ENCODE results near the gene GPBP1.
"Not testable (repeated sequence)": the region's sequence is repeated elsewhere in the genome, so short reads cannot be mapped to it uniquely, and the experiment has no call there.

GPBP1 gene

DNA sequence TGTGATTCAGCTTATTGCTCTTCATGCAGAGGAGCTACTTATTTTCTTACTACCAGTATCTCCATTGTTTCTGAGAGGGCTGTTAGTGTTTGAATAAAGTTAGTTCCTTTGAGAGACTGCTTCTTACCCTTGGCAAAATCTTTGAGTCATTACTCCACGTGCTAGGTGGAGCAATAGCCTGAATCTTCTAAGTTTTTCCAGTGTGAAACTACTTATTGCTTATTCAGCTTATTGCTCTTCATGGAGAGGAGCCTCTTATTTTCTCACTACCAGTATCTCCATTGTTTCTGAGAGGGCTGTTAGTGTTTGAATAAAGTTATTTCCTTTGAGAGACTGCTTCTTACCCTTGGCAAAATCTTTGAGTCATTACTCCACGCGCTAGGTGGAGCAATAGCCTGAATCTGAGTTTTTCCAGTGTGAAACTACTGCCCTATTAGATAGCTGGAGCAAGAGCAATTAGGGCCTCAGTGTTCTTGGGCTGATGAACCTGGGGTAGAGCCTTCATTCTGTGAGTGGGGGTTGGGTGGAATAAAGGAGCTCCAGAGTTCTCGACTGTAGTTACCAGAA, 41.9 kb downstream of the GPBP1 start:
- DNase-seq: no peak

DNA sequence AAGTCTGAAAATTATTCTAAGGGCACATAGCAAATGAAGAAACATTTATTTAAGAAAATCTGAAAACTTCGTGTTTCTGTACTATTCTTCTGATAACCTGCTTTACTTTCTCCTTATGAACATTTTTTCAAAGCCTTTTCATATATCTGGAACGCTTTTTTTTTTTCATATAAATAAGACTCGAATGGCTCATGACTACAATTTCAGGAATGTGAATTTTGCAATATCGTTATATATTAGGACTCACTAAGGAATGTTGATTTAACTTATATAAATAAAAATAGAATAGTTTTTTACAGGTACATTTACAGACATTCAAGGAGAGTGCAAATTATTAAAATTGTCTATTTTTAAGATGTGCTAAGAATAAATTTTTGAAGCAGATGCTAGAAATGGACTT, 42.9 kb downstream of the GPBP1 start:
- DNase-seq: no peak

DNA sequence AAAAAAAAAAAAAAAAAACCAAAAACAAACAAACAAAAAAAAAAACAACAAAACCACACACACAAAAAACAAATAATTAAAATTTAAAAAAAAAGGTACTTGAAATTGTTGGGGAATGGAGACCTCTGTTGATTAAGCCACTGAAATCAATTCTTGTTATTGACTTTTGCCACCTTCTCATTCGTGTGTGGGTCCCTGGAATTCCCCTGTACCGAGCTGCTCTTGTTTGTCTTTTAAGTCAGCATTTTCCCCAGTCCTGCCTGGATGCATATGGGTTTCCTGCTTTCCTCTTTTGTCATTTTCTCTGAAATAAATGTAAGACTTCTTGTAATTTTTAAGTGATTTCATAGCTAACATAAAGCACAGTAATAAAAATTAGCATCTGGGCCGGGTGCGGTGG, 45.5 kb downstream of the GPBP1 start:
- no peak for DNase-seq

DNA sequence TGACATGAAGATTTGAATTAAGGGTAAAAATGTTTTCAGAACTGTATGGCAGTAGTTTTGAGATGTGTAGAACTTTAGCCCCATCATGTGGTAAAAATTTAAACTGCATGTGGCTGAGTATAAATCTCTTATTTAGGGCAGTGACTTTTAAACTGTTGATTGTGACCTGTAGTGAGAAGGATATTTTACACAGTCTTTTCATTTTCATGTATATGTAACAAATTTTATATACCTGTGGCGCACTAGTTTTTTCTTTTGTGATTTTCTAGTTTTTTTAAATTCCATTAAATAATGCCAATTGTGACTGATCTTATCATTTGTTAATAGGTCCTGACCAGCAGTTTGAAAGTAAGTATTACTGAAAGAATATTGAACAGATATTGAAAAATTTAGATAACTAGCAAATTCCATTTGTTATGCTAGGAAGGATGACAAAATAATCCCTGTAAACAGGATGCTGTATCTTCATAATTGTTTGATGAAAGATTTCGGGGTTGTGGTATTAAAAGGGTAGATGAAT, 47.2 kb downstream of the GPBP1 start:
- peak; percentile 18 for DNase-seq

DNA sequence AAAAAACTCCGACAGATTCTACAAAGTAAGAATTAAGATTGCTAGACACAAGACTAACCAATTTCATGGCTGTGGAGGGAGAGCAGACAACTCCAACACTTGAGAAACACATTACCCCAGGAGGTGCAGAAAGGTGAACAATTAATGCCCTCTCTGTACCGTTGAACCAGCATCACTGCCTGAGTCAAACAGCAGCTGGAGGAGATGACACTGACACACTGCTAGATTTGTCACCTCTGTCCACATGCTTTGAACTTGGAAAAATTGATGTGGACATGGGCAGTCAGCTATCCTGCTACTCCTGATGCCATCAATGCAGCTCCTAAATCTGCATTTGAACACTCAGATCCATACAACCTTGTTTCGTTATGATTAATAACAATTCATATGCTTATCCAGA, 51.7 kb downstream of the GPBP1 start:
- no peak for DNase-seq

DNA sequence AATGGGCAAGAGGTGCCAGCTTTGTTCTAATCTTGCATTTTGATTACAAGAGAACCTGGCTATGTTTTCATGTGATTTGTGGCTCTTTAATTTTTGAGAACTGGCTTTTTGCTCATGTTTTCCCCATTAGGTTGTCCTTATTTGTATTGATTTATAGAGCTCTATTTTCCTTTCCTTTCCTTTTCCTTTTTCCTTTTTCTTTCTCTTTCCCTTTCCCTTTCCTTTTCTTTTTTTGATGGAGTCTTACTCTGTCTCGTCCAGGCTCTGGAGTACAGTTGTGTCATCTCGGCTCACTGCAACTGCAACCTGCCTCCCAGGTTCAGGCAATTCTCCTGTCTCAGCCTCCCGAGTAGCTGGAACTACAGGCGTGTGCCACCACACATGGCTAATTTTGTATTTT, 55.5 kb downstream of the GPBP1 start:
- no peak for DNase-seq

DNA sequence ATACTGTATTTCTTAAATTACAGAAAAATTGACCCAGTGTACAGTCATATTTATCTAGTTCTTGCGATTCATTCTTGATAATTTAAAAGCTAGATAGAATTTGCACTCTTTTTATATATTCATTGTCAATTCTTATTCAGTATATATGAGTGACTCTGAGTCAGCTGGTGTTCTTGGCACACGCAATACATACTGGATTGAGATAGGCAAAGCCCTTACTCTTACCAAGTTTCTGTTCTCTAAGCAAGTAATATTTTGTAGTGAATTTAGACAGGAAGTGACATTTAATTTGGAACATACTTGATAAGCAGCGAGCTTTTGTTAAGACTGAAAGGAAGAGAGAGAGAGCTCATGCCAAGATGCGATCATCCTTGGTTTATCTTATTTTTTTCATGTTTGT, 57.7 kb downstream of the GPBP1 start:
- no peak for DNase-seq

DNA sequence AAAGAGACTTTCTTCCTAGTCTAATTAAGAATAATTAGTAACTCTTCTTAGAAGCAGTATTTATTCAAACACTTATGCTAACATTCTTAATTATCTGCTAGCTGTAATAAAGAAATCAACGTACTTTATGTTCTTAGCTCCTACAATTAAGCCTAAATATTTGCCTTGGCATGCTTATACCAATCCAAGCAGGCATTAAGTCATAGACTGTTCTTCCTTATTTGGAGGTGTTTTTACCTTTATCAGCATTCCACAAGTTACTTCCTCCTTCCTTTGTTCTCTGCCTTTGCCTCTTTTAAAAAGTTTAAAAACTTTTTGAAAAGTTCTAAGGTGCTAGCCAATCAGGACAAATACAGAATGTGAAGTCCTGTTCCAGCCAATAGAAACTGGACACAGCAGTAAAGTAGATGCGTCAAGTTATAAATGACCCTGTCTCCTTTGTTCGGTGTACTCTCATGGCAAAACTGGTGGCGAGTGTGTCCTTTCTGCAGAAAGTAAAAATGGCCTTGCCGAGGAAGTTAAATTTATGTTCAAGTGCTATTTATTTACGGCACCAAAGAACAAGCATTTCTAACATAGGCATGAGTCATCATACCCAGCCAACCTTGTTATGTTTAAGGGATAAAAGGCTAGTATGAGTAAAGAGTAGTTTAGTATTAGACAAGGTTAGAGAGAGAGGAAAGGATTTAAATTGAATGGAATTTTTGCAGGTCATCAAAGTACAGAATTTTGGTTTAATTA, 58.6 kb downstream of the GPBP1 start:
- DNase-seq: no peak

DNA sequence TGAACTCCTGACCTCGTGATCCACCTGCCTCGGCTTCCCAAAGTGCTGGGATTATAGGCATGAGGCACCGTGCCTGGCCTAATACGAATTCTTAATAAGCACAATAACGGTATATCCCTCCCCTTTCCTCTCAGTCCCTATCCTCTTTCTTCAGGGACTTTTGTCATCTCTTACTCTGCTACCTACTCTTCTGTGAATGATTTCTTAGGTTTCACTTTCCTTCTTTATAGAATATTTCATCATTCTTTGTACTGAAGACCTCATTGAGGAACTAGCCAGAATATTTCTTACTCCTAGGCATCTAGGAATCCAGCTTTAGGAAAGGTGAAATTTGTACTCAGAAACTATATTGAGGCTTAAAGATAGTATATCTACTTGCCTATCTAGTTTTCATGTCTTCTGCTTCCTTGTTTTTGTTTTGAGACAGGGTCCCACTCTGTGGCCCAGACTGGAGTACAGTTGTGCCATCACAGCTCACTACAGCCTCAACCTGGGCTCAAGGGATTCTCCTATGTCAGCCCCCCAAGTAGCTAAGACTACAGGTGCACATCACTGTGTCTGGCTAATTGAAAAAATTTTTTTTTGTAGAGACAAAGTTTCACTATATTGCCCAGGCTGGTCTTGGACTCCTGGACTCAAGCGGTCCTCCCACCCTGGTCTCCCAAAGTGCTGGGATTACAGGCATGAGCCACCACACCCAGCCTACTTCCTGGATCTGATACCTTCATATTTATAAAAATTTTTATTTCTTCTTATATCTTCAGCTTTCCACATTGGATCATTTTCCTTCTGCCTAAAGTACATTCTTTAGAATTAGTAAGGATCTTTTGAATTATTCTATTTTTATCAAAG, 69.7 kb downstream of the GPBP1 start:
- DNase-seq: no peak

DNA sequence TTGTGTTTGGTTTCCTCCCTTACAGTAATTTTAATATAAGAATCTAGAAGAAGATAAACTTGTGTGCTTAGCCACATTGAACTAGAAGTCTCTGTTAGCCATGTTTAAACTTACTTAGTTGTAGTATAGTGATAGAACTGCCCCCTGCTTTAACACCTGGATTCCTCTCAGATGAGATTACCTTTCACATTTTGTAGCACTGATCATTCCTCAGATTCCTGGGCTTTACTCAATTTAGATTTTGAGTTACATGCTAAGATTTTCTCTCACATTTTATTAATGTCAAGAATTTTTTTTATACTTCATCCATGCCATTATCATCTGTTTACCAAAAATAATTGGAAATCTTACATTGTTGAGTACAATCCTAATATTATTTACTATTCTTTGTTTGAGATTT, 70.5 kb downstream of the GPBP1 start:
- DNase-seq: no peak

DNA sequence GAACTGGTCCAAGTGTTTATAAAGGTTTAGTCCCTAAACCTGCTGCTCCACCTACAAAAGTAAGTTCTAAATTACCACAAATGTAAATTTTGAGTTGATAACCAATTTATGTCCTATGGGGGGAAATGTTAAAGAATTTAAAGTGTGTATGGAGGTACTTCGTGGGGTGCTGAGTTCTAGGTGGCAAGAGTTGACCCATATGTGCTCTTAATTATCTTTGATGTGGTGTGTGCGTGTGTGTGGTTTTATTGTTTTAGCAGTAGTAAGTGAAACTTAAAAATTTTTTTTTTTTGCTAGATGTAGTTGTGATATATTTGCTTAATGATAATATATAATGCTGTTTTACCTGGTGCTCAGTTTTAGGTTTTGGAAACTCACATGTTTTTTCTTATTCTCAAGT, 72.6 kb downstream of the GPBP1 start:
- DNase-seq: no peak

DNA sequence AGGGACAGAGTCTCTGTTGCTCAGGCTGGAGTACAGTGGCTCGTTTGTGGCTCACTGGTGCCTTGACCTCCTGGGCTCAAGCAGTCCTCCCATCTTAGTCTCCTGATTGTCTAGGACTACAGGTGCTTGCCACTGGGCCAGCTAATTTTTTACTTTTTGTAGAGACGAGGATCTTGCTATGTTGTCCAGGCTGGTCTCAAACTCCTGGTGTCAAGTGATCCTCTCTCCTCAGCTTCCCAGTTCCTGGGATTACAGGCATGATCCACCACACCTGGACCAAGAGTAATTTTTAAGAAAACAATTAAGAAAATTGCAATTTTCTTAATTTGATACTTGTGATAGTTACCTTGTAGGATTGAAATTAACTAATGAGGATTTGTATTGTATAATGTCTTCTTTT, 73.9 kb downstream of the GPBP1 start:
- DNase-seq: no peak

DNA sequence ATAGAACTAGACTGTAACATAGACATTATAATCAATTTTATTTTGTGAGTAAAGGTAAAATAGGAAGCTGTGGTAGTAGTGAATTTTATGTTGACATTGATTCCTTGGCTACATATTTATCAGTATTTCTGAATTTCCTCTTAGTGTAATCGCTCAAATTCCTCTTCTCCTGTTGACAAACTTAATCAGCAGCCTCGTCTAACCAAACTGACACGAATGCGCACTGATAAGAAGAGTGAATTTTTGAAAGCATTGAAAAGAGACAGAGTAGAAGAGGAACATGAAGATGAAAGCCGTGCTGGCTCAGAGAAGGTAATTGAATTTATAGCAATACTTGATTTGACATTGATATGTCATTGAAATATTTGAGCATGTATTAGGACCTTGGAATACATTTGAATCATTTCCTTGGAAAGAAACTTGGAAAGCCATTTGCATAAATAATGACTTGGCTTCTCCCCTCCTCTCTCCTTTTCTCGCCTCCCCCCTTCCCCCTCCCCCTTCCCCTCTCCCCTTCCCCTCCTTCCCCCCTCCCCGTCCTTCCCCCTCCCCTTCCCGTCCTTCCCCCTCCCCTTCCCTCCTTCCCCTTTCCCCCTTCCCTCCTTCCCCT, 75.5 kb downstream of the GPBP1 start:
- DNase-seq: no peak

DNA sequence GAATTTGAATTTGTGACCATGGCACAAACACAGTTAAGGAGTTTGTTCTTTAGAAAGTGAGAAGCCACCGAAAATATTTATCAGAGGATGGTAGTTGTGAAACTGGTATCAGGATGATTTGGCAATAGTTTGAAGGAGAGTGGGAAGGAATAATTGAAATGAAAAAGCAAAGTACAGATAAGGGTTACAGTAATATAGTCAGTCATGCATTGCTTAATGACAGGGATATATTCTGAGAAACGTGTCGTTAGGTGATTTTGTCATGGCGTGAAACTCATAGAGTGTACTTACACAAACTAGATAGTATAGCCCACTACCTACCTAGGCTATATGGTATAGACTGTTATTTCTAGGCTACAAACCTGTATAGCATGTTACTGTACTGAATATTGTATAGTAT, 84.2 kb downstream of the GPBP1 start:
- no peak for DNase-seq

DNA sequence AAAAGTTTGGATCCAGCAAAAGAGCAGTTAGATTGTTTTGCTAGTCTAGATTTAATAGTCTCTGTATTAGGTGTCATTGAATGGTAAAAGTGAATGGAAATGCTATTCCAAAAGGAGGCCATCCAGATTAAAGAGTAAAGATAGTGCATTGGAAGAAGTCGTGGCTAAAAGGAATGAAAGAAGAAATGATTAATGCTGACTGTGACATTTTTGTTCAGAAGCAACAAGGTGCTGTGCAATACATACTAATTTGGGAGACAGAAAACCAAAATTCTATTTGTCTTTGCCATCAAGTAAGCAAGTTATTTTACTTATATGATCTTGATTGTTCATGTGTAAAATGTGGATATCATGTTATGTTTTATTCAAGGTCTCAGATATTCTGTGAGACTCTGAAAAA, 85.1 kb downstream of the GPBP1 start:
- DNase-seq: no peak

DNA sequence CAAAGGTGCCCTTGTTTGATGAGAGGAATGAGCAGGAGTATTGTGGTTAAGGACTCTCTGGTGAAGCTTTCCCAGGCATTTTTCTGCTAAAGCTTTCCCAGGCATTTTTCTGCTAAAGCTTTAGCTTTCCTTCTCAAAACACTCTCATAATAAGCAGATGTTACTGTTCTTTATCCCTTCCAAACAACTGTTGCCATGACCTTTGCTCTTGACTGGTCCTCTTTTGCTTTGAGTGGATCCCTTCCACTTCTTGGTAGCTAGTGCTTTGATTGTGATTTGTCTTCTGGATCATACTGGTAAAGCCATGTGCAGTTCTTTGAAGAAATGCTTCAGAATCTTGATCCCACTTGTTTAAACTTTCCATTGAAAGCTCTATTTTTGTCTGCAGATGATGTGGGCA, 85.8 kb downstream of the GPBP1 start:
- DNase-seq: no peak

DNA sequence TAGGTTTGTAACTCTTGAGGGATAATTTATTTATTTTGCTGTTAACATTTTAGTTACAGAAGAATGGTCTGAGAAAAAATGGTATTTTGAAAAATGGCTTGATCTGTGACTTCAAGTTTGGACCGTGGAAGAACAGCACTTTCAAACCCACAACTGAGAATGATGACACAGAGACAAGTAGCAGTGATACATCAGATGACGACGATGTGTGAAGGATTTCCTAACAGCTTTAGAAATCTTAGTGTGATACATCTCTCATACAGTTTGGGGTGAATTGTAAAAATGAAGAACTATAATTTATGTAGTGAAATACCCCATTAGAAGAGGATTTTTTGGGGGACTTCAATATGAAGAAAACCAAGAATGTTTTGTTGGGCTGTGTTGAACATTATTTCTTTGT, 88.7 kb downstream of the GPBP1 start:
- DNase-seq: no peak

DNA sequence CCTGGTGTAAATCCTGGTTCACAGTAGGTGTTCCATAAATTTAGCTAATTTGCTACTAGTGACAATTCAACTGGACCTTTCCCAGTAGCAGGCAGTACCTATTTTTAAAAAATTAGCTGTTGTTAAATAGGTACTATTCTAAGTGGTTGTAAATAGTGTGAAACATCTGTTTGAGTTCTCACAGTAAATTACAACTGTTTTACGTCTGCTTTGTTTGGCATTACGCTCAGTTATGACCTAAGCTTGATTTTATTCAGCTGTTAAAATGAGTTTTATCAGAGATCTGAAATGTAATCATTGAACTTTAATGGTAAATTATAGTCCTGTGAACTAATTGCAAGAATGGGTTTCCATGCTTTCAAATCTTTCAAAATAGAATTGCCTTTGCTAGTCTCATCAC, 93.9 kb downstream of the GPBP1 start:
- no peak for DNase-seq

DNA sequence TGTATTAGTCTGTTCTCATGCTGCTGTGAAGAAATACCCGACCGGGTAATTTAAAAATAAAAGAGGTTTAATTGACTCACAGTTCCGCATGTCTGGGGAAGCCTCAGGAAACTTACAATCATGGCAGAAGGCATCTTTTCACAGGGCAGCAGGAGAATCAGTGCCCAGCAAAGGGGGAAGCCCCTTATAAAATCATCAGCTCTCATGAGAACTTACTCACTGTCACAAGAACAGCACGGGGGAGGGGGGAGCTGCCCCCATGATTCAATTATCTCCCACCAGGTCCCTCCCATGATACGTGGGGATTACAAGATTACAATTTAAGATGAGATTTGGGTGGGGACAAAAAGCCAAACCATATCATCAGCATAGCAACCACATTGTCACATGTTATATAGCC, 102.5 kb downstream of the GPBP1 start:
- DNase-seq: no peak

DNA sequence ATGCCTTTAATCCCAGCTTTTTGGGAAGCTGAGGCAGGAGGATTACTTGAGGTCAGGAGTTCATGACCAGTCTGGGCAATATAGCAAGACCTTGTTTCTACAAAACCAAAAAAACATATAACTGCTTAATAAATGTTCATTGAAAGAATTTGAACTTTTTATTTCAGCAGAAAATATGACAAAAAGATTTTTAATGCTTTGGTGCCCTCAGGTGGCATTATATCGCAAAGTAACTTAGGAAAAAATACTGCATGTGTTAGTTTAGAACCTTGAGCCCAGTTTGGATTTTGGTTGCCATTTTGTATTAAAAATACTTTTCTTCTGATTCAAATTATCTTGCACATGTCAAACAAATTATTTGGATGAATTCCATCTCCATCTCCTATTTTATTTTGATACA, 103.2 kb downstream of the GPBP1 start:
- no peak for DNase-seq

DNA sequence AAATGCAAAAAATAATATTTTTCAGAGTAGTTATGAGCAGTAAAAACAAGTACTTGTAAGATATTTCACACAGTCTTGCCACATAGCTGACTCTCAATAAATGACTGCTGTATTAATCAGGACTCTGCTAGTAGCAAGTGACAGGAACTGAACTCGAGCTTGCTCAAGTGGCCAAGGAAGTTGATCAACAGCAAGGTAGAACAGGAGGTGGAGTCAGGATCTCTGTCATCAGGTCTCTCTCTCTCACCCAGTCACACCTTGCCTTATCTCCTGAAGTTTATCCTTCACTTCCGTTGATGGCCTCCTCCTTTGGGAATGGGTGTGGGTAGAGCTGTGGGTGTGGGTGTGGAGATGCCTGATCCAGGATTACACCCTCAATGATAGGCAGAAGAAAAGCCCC, 107.0 kb downstream of the GPBP1 start:
- DNase-seq: no peak

DNA sequence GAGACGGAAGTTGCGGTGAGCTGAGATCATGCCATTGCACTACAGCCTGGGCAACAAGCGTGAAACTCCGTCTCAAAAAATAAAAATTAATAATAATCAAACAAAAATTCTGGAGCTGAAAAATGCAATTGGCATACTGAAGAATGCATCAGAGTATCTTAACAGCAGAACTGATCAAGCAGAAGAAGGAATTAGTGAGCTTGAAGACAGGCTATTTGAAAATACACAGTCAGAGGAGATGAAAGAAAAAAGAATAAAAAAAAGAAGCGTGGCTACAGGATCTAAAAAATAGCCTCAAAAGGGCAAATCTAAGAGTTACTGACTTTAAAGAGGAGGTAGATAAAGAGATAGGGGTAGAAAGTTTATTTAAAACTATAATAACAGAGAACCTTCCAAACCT, 111.2 kb downstream of the GPBP1 start:
- DNase-seq: not testable (repeated sequence)

DNA sequence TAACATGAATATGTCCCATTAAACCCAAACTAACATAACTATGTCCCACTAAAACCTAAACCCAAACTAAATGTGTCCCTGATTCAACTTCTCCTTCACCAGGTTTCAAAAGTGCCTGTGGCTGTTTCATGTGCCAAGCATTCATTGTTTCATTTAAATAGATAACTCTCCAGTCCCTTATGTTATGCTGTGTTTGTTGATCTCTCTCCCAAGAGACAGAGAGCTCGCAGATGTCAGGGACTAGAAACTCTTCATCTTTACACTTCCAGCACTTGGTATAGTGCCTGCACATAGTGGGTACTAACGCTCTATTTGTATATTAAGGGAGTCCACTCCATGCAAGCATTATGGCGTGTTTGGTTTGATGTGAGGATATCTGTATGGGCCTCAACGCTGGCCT, 118.0 kb downstream of the GPBP1 start:
- no peak for DNase-seq

DNA sequence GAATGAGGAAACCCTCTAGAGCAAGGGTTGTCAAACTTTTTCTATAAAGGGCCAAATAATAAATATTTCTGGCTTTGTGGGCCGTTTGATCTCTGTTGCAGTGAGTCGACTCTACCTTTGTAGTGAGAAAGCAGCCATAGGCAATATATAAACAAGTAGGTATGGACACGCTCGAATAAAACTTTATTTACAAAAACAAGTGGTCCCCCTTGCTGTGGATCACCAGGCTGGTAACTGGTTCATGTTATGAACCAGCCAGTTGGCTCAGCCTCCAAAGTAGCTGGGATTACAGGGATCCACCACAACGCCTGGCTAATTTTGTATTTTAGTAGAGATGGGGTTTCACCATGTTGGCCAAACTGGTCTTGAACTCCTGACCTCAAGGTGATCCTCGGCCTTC, 118.5 kb downstream of the GPBP1 start:
- DNase-seq: no peak

Measured in NCI-H526 treated with DMSO at 0.1 percent for 48 hours (cell line).